ENCODE measurements around the gene CTSD.

GRCh38 chr11:1777737-1778136 is 14.0 kb upstream of the CTSD start:
- TF ChIP-seq TAF1 (IDR thresholded peaks at IDR 0.05; ENCODE audit: low read depth) (no peak), CTCF (IDR thresholded peaks at IDR 0.05; ENCODE audit: poor library complexity, severe bottlenecking) (no peak), EP300 (conservative IDR thresholded peaks at IDR 0.05; ENCODE audit: poor library complexity, severe bottlenecking) (no peak), REST (IDR thresholded peaks at IDR 0.05; ENCODE audit: borderline replicate concordance) (no peak), EZH2 (IDR thresholded peaks at IDR 0.05; ENCODE audit: borderline replicate concordance, insufficient read depth, low read length, poor library complexity, severe bottlenecking) (no peak), RAD21 (conservative IDR thresholded peaks at IDR 0.05) (no peak)

Data from neural cell (in vitro differentiated cells).